Loucy (cell line): ENCODE results near the gene PEBP1.

Experiments used
- H2AFZ ChIP-seq: fragments of 200-600 bp; sonication (generic); 2 replicates; pipeline ENCODE4 v1.6.0; 2016; ENCODE audit warnings: antibody characterized with exemption, mild to moderate bottlenecking, low read length, moderate library complexity
- H3F3A ChIP-seq: fragments of 200-600 bp; 2 replicates; pipeline ENCODE4 v1.6.0; 2016; ENCODE audit warnings: antibody characterized with exemption, low read depth, mild to moderate bottlenecking
- H3K27me3 ChIP-seq: fragments of 200-600 bp; sonication (generic); 2 replicates; pipeline ENCODE4 v1.6.1; 2014; ENCODE audit warnings: low read length, mild to moderate bottlenecking; ENCODE audit not compliant: insufficient read depth, poor library complexity, severe bottlenecking
- H3K36me3 ChIP-seq: fragments of 200-600 bp; sonication (generic); 2 replicates; pipeline ENCODE4 v1.6.1; 2016; ENCODE audit warnings: low read length; ENCODE audit not compliant: insufficient read depth
- H3K4me1 ChIP-seq: fragments of 200-600 bp; sonication (generic); 2 replicates; pipeline ENCODE4 v1.5.1; 2014; ENCODE audit warnings: low read length, mild to moderate bottlenecking; ENCODE audit not compliant: insufficient read depth, poor library complexity, severe bottlenecking
- H3K4me2 ChIP-seq: fragments of 200-600 bp; sonication (generic); 2 replicates; pipeline ENCODE4 v1.6.0; 2014; ENCODE audit warnings: antibody characterized with exemption, low read length, low read depth, mild to moderate bottlenecking; ENCODE audit not compliant: poor library complexity, severe bottlenecking
- H3K4me3 ChIP-seq: fragments of 200-600 bp; sonication (generic); 2 replicates; pipeline ENCODE4 v1.5.1; 2014; ENCODE audit warnings: low read length, mild to moderate bottlenecking, mixed read lengths; ENCODE audit not compliant: poor library complexity, severe bottlenecking
- H3K79me2 ChIP-seq: fragments of 200-600 bp; sonication (generic); 2 replicates; pipeline ENCODE4 v1.6.1; 2014; ENCODE audit warnings: low read length; ENCODE audit not compliant: insufficient read depth
- H3K9ac ChIP-seq: fragments of 200-600 bp; sonication (generic); 2 replicates; pipeline ENCODE4 v1.6.0; 2014; ENCODE audit warnings: mild to moderate bottlenecking, low read depth, low read length, moderate library complexity; ENCODE audit not compliant: poor library complexity, severe bottlenecking
- H3K9me2 ChIP-seq: fragments of 200-600 bp; sonication (generic); replicated peaks from 2 replicates; pipeline ENCODE4 v1.6.1; 2016; ENCODE audit warnings: low read depth, low read length, mixed read lengths
- H3K9me3 ChIP-seq: fragments of 200-600 bp; sonication (generic); 2 replicates; pipeline ENCODE4 v1.6.1; 2014; ENCODE audit warnings: mild to moderate bottlenecking, antibody characterized with exemption, low read length, low read depth; ENCODE audit not compliant: insufficient read depth
- H4K20me1 ChIP-seq: fragments of 200-600 bp; sonication (generic); 2 replicates; pipeline ENCODE4 v1.6.0; 2014; ENCODE audit warnings: antibody characterized with exemption, low read length, mild to moderate bottlenecking; ENCODE audit not compliant: insufficient read depth, poor library complexity, severe bottlenecking
- EZH2phosphoT487 ChIP-seq: fragments of 200-600 bp; IDR thresholded peaks from 2 replicates; pipeline ENCODE4 v1.6.1; 2018; ENCODE audit warnings: antibody characterized with exemption, mild to moderate bottlenecking, moderate library complexity, borderline replicate concordance
- TF ChIP-seq, protein P1 (sequence below): fragments of 200-600 bp; sonication (generic); conservative IDR thresholded peaks from 2 replicates; pipeline ENCODE4 v1.5.1; 2014; ENCODE audit warnings: mild to moderate bottlenecking, antibody characterized with exemption, low read length

PEBP1 gene

GRCh38 chr12:118145113-118145797 lies 9.3 kb downstream of the PEBP1 start:
- H3F3A ChIP-seq: no peaks in the 10 kb centered on the region
- H3K27me3 ChIP-seq: no peaks in the 10 kb centered on the region
- TF ChIP-seq, protein P1, sequence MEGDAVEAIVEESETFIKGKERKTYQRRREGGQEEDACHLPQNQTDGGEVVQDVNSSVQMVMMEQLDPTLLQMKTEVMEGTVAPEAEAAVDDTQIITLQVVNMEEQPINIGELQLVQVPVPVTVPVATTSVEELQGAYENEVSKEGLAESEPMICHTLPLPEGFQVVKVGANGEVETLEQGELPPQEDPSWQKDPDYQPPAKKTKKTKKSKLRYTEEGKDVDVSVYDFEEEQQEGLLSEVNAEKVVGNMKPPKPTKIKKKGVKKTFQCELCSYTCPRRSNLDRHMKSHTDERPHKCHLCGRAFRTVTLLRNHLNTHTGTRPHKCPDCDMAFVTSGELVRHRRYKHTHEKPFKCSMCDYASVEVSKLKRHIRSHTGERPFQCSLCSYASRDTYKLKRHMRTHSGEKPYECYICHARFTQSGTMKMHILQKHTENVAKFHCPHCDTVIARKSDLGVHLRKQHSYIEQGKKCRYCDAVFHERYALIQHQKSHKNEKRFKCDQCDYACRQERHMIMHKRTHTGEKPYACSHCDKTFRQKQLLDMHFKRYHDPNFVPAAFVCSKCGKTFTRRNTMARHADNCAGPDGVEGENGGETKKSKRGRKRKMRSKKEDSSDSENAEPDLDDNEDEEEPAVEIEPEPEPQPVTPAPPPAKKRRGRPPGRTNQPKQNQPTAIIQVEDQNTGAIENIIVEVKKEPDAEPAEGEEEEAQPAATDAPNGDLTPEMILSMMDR: no peak
- TF ChIP-seq EZH2phosphoT487: no peak
- no peak overlapping the region for H3K4me3 ChIP-seq
- H3K9me3 ChIP-seq: no peaks in the 10 kb centered on the region
- H4K20me1 ChIP-seq: no peaks in the 10 kb centered on the region
- H3K4me1 ChIP-seq: no peaks in the 10 kb centered on the region
- H3K79me2 ChIP-seq: no peaks in the 10 kb centered on the region
- no peak overlapping the region for H2AFZ ChIP-seq
- H3K9me2 ChIP-seq: no peaks in the 10 kb centered on the region
- H3K36me3 ChIP-seq: peaks cover 28% of the 10 kb centered on the region; the same call in 1 of the 2 replicates
- no peak overlapping the region for H3K9ac ChIP-seq
- no peak overlapping the region for H3K4me2 ChIP-seq

- Histone ChIP-seq H4K20me1 (no peaks in the 10 kb centered on the region), H3K79me2 (no peaks in the 10 kb centered on the region), H3K9me2 (no peaks in the 10 kb centered on the region), H3K4me2 (no peak overlapping the region), H3K4me3 (no peak overlapping the region), H3K36me3 (peaks cover 30% of the 10 kb centered on the region), H3K9me3 (no peaks in the 10 kb centered on the region), H3K27me3 (no peaks in the 10 kb centered on the region), H3K4me1 (no peaks in the 10 kb centered on the region), H2AFZ (no peak overlapping the region), H3K9ac (no peak overlapping the region), H3F3A (no peaks in the 10 kb centered on the region)
- TF ChIP-seq, protein P1: no peak
- no peak for TF ChIP-seq EZH2phosphoT487
These were observed 9.9 kb downstream of the PEBP1 start for GRCh38 chr12:118145798-118146156.

GRCh38 chr12:118148287-118148686 lies 12.4 kb downstream of the PEBP1 start:
- Histone ChIP-seq H3F3A (no peaks in the 10 kb centered on the region), H3K9ac (no peak overlapping the region), H3K4me1 (no peaks in the 10 kb centered on the region), H3K27me3 (no peaks in the 10 kb centered on the region), H3K4me2 (no peak overlapping the region), H3K9me2 (no peaks in the 10 kb centered on the region), H3K36me3 (peaks cover 39% of the 10 kb centered on the region), H3K79me2 (no peaks in the 10 kb centered on the region), H3K4me3 (no peak overlapping the region), H3K9me3 (no peaks in the 10 kb centered on the region), H4K20me1 (no peaks in the 10 kb centered on the region), H2AFZ (no peak overlapping the region)
- no peak for TF ChIP-seq EZH2phosphoT487
- TF ChIP-seq, protein P1: no peak
